MCF 10A (cell line): Measurements from ENCODE around the gene TSPAN11. TPM values are rescaled to one million over a fixed set of nuclear protein-coding genes. Genes with fewer than 3 reads are reported as not detected.

Experiments used
- BruUV-seq: library from RNA; stranded (reverse); fragments of 400-500 nt; replicated peaks from 2 replicates; lab custom pipeline; 2021; lab: Mats Ljungman, UMichigan
- CTCF ChIA-PET: fragments of 300-600 bp; sonication (Branson Sonifier 250); formaldehyde crosslinking; extraction: SDS; loops from one replicate; lab custom pipeline; 2021; ENCODE audit warnings: antibody characterized with exemption, inconsistent platforms; lab: Yijun Ruan, JAX
- POLR2A ChIA-PET: fragments of 300-600, 350-650 bp; sonication (Branson Sonifier 250); formaldehyde crosslinking; extraction: SDS; loops from one replicate; lab custom pipeline; 2020; ENCODE audit warnings: antibody characterized with exemption, inconsistent platforms; lab: Yijun Ruan, JAX
- DNase-seq: peaks from one replicate; pipeline ENCODE4 v3.0.0-alpha.2; 2018; ENCODE audit not compliant: unreplicated experiment
- H3K27ac Mint-ChIP-seq: one replicate; pipeline ENCODE4 v1.8.0; 2022; ENCODE audit warnings: mild to moderate bottlenecking, low read depth, mixed read lengths; ENCODE audit not compliant: unreplicated experiment
- H3K27me3 Mint-ChIP-seq: one replicate; pipeline ENCODE4 v1.8.0; 2022; ENCODE audit warnings: mixed read lengths; ENCODE audit not compliant: insufficient read depth, unreplicated experiment
- H3K36me3 Mint-ChIP-seq: one replicate; pipeline ENCODE4 v1.8.0; 2022; ENCODE audit warnings: mild to moderate bottlenecking, moderate library complexity, mixed read lengths; ENCODE audit not compliant: insufficient read depth, unreplicated experiment
- H3K4me1 Mint-ChIP-seq: one replicate; pipeline ENCODE4 v1.8.0; 2022; ENCODE audit warnings: mixed read lengths; ENCODE audit not compliant: insufficient read depth, unreplicated experiment
- H3K4me3 Mint-ChIP-seq: one replicate; pipeline ENCODE4 v1.8.0; 2022; ENCODE audit warnings: mild to moderate bottlenecking, moderate library complexity, mixed read lengths; ENCODE audit not compliant: unreplicated experiment
- H3K9me3 Mint-ChIP-seq: one replicate; pipeline ENCODE4 v1.8.0; 2022; ENCODE audit warnings: mixed read lengths; ENCODE audit not compliant: unreplicated experiment
- intact Hi-C: fragments of 100-400 bp; cut with micrococcal nuclease; formaldehyde crosslinking; loops from 2 replicates; pipeline ENCODE4 v1.14.1; 2022
- total RNA-seq: library from RNA; stranded (reverse); gene quantifications from 2 replicates; pipeline ENCODE4 v1.2.3, GENCODE V29; 2022
- TF ChIP-seq, protein P1 (sequence below): fragments of 200-600 bp; IDR thresholded peaks from one replicate; pipeline ENCODE4 v1.8.0; 2022; ENCODE audit warnings: antibody characterized with exemption, mild to moderate bottlenecking; ENCODE audit not compliant: unreplicated experiment

The TSPAN11 gene
- total RNA-seq, 1 experiment from 2014 or later, result not detected

DNA sequence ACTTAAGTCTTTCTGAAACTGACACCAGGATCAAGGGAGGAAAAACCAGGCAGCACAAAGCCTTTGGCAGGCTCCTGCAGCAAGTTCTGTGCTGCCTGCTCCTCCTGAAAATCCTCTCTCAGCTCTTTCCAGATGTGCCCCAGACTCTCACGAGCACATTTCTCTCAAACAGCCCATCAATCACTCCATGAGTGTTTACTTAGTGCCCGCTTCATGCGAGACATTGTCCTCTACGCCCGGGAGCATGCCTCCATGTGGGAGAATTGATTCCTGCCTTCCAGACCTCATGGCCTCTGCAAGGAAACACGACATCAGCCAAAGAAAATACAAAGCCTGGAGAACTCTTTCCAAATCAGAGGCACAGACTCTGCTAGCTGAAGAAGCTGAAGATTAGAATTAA, 46.5 kb upstream of the TSPAN11 start:
- intact Hi-C loops, result no loop called here
- BruUV-seq, result no TSS peak
- CTCF ChIA-PET, result interaction anchor here (0.6 kb wide), 1 partner anchor 358 kb away, joined by 4 read pairs; no protein-coding TSS in a partner anchor
- POLR2A ChIA-PET, result no interaction called here
- Mint-ChIP-seq H3K4me1 (peaks cover 5% of the 10 kb centered on the region), H3K9me3 (no peaks in the 10 kb centered on the region), H3K27ac (no peak overlapping the region), H3K36me3 (no peaks in the 10 kb centered on the region), H3K27me3 (peaks cover 60% of the 10 kb centered on the region), H3K4me3 (no peak overlapping the region)
- DNase-seq, result peak; percentile 4
- TF ChIP-seq, protein P1, sequence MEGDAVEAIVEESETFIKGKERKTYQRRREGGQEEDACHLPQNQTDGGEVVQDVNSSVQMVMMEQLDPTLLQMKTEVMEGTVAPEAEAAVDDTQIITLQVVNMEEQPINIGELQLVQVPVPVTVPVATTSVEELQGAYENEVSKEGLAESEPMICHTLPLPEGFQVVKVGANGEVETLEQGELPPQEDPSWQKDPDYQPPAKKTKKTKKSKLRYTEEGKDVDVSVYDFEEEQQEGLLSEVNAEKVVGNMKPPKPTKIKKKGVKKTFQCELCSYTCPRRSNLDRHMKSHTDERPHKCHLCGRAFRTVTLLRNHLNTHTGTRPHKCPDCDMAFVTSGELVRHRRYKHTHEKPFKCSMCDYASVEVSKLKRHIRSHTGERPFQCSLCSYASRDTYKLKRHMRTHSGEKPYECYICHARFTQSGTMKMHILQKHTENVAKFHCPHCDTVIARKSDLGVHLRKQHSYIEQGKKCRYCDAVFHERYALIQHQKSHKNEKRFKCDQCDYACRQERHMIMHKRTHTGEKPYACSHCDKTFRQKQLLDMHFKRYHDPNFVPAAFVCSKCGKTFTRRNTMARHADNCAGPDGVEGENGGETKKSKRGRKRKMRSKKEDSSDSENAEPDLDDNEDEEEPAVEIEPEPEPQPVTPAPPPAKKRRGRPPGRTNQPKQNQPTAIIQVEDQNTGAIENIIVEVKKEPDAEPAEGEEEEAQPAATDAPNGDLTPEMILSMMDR, result no peak

DNA sequence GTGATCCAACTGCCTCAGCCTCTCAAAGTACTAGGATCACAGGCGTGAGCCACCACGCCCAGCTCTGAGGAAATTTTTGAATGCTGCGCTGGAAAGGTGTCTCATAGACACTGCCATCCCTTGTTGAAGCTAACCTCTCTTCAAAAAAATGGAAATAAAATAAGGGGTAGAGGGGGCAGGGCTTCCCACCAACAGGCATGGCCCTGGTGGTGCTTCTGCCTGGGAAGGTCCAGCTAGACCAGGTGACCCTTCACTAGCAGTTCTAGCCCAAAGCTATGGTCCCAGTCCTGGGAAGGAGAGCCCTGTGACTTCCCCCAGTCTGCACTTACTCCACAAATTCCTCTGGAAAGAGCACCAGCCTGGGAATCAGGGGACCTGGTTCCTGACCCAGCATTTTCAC, 45.7 kb upstream of the TSPAN11 start:
- Mint-ChIP-seq H3K27ac (no peak overlapping the region), H3K36me3 (no peaks in the 10 kb centered on the region), H3K27me3 (peaks cover 55% of the 10 kb centered on the region), H3K4me1 (peaks cover 5% of the 10 kb centered on the region), H3K9me3 (no peaks in the 10 kb centered on the region), H3K4me3 (no peak overlapping the region)
- ChIA-PET POLR2A (no interaction called here), CTCF (interaction anchor here (0.7 to 1.3 kb wide), 3 partner anchors 29 to 356 kb away, joined by 3 to 8 read pairs (median 4); no protein-coding TSS in a partner anchor)
- TF ChIP-seq, protein P1, result no peak
- intact Hi-C loops, result no loop called here
- DNase-seq, result no peak
- no TSS peak for BruUV-seq

DNA sequence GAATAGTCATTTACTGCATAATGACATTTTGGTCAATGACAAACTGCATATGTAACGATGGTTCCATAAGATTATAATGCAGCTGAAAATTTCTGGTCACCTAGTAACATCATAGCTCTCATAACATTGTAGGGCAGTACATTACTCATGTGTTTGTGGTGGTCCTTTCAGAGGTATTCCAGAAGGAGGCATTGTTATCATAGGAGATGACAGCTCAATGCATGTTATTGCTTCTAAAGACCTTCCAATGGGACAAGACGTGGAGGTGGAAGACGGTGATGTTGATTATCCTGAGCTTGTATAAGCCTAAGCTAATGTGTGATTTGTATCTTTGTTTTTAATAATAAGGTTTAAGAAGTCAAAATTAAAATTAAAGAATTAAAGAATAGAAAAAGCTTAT, 43.8 kb upstream of the TSPAN11 start:
- no peak overlapping the region for H3K27ac Mint-ChIP-seq
- intact Hi-C loops, result no loop called here
- POLR2A ChIA-PET, result interaction anchor here (0.7 kb wide), 2 partner anchors 144 to 1426 kb away, joined by 3 read pairs; no protein-coding TSS in a partner anchor
- H3K9me3 Mint-ChIP-seq, result peaks cover 8% of the 10 kb centered on the region
- H3K27me3 Mint-ChIP-seq, result peaks cover 52% of the 10 kb centered on the region
- no peak for DNase-seq
- TF ChIP-seq, protein P1, result no peak
- BruUV-seq, result no TSS peak
- no peak overlapping the region for H3K4me3 Mint-ChIP-seq
- no peaks in the 10 kb centered on the region for H3K36me3 Mint-ChIP-seq
- CTCF ChIA-PET, result interaction anchor here (0.6 kb wide), 1 partner anchor 731 kb away, joined by 5 read pairs; no protein-coding TSS in a partner anchor
- H3K4me1 Mint-ChIP-seq, result no peaks in the 10 kb centered on the region

DNA sequence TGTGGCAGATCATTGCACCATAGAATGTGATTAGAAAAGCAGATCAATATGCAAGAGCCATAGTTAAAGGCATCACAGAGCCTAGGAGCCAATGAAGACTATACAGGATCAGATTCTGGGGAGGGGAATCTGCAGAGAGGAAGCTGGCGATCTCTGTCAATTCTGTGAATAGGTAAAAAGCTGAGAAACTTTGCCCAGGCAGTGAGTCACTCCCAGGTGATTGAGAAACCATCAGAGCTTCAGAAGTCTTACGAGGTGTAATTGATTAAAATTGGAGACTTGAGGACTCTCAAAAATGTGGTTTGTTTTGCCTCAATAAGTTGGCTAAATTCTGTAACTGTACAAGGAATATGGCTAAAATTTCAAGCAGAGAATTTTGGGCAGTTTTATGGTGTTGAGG, 41.7 kb upstream of the TSPAN11 start:
- BruUV-seq, result no TSS peak
- CTCF ChIA-PET, result interaction anchor here (0.6 to 1.5 kb wide), 5 partner anchors 9 to 1861 kb away, joined by 3 to 7 read pairs (median 3); no protein-coding TSS in a partner anchor
- peaks cover 8% of the 10 kb centered on the region for H3K9me3 Mint-ChIP-seq

More for the DNA sequence above, 41.7 kb upstream of the TSPAN11 start:
- POLR2A ChIA-PET, result interaction anchor here (1.0 kb wide), 1 partner anchor 143 kb away, joined by 3 read pairs; no protein-coding TSS in a partner anchor
- TF ChIP-seq, protein P1, result no peak
- intact Hi-C loops, result no loop called here
- DNase-seq, result peak; percentile 57
- H3K27me3 Mint-ChIP-seq, result peaks cover 34% of the 10 kb centered on the region
- no peaks in the 10 kb centered on the region for H3K4me1 Mint-ChIP-seq
- H3K27ac Mint-ChIP-seq, result no peak overlapping the region
- H3K36me3 Mint-ChIP-seq, result no peaks in the 10 kb centered on the region
- no peak overlapping the region for H3K4me3 Mint-ChIP-seq
